Uterus (tissue), 2 donors: ENCODE results near the gene CTCFL.

ENCODE experiments used
- POLR2A ChIP-seq, 2 donors: fragments of 450-650 bp; IDR thresholded peaks; one replicate each; pipeline ENCODE4 v1.6.1; 2016; ENCODE audit warnings: antibody characterized with exemption in 2 of 2, mild to moderate bottlenecking in 1 of 2, moderate library complexity in 1 of 2
- TF ChIP-seq, protein P1 (sequence below), 4 experiments: fragments of 200-600 bp in 2 of 4; fragments of 450-650 bp in 2 of 4; sonication (generic) in 2 of 4; IDR thresholded peaks; one replicate each; pipeline ENCODE4 v1.5.1; 2016 to 2019; ENCODE audit warnings: antibody characterized with exemption in 4 of 4, mild to moderate bottlenecking in 2 of 4, moderate library complexity in 1 of 4

DNA sequence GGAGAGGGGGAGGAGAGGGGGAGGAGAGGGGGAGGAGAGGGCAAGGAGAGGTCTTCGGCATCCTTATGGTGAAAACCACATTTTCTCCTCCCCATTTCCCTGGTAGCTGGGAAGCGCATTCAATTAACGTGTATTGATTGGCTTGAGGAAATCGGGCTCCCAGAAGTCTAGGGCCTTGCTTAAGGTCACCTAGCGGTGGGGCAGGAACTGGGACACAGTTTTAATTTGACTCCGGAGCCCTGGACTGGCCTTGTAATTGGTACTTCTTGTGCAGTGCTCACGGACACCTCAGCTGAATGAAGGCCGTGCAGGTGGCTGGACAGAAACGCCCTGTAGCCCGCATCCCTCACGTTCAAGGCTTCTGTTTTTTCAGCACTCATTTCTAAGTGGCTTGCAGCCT lies 42.8 kb downstream of the CTCFL start:
- TF ChIP-seq, protein P1, sequence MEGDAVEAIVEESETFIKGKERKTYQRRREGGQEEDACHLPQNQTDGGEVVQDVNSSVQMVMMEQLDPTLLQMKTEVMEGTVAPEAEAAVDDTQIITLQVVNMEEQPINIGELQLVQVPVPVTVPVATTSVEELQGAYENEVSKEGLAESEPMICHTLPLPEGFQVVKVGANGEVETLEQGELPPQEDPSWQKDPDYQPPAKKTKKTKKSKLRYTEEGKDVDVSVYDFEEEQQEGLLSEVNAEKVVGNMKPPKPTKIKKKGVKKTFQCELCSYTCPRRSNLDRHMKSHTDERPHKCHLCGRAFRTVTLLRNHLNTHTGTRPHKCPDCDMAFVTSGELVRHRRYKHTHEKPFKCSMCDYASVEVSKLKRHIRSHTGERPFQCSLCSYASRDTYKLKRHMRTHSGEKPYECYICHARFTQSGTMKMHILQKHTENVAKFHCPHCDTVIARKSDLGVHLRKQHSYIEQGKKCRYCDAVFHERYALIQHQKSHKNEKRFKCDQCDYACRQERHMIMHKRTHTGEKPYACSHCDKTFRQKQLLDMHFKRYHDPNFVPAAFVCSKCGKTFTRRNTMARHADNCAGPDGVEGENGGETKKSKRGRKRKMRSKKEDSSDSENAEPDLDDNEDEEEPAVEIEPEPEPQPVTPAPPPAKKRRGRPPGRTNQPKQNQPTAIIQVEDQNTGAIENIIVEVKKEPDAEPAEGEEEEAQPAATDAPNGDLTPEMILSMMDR (IDR thresholded peaks at IDR 0.05), result no peak
- TF ChIP-seq POLR2A (IDR thresholded peaks at IDR 0.05), result no peak
